Kidney (tissue), 22 donors: ENCODE data around the gene FBXO7. TPM values are rescaled to one million over a fixed set of nuclear protein-coding genes. Genes with fewer than 3 reads are reported as not detected.

Source experiments
- DNase-seq, 5 donors: peaks; one replicate each; pipeline ENCODE4 v3.0.0-alpha.2; 2013 to 2020
- FAIRE-seq: peaks from 2 replicates; lab custom pipeline; 2012; peaks lifted over from hg19 to GRCh38; lab: Jason Lieb, UNC
- H3K27ac ChIP-seq, 2 donors: one replicate each; pipeline ENCODE4 v1.7.0; 2013; ENCODE audit warnings: low read depth in 2 of 2, low read length in 2 of 2, inconsistent platforms in 1 of 2
- H3K27me3 ChIP-seq: one replicate; pipeline ENCODE4 v1.7.1; 2013; ENCODE audit warnings: low read length, inconsistent platforms; ENCODE audit not compliant: control insufficient read depth, insufficient read depth
- H3K36me3 ChIP-seq, 3 donors: one replicate each; pipeline versions ENCODE4 v1.7.0 to v1.7.1; 2013; ENCODE audit warnings: low read length in 3 of 3, control low read depth in 1 of 3, inconsistent platforms in 1 of 3; ENCODE audit not compliant: insufficient read depth in 3 of 3, control insufficient read depth in 2 of 3
- H3K4me1 ChIP-seq, 3 donors: one replicate each; pipeline versions ENCODE4 v1.7.0 to v1.7.1; 2013; ENCODE audit warnings: low read length in 3 of 3, inconsistent platforms in 1 of 3, low read depth in 1 of 3; ENCODE audit not compliant: control insufficient read depth in 2 of 3, insufficient read depth in 2 of 3
- H3K4me3 ChIP-seq, 3 donors: one replicate each; pipeline versions ENCODE4 v1.7.0 to v1.8.1; 2013; ENCODE audit warnings: low read length in 3 of 3, control low read depth in 1 of 3, inconsistent platforms in 1 of 3
- H3K9ac ChIP-seq, 3 donors: one replicate each; pipeline versions ENCODE4 v1.7.0 to v1.7.1; 2013; ENCODE audit warnings: low read length in 3 of 3, control low read depth in 1 of 3, inconsistent platforms in 1 of 3
- H3K9me3 ChIP-seq, 3 donors: one replicate each; pipeline versions ENCODE4 v1.7.0 to v1.7.1; 2013; ENCODE audit warnings: low read length in 3 of 3, control low read depth in 1 of 3, inconsistent platforms in 1 of 3; ENCODE audit not compliant: control insufficient read depth in 2 of 3, insufficient read depth in 1 of 3
- CTCF ChIP-seq: IDR thresholded peaks from 3 replicates; pipeline ENCODE4 v1.5.1; 2012; ENCODE audit warnings: mild to moderate bottlenecking, moderate library complexity, borderline replicate concordance; ENCODE audit not compliant: insufficient read depth; ENCODE audit errors: extremely low read depth
- intact Hi-C: fragments of 100-400 bp; cut with DNase I; formaldehyde crosslinking; loops from one replicate; pipeline ENCODE4 v1.11.1; 2022
- long read RNA-seq, 10 donors: library from polyadenylated mRNA in 1 of 10; unstranded in 1 of 10; transcript quantifications; one replicate each; pipeline ENCODE4 v2.0.0 and lab custom pipeline, GENCODE V29; 2021 to 2026
- polyA plus RNA-seq: library from polyadenylated mRNA; stranded (reverse); fragments of 350-450 nt; fragmentation: Illumina TruSeq; extraction: RNeasy Lipid Tissue Mini Kit (QIAGEN cat#74804); gene quantifications from one replicate; pipeline ENCODE4 v1.2.3, GENCODE V29; 2014; ENCODE audit warnings: low read depth, low replicate concordance; ENCODE audit not compliant: insufficient read depth
- total RNA-seq: library from RNA; stranded (reverse); fragmentation: NEBNext Ultra II Directional; extraction: Animal tissue kit (Norgen Biotek cat#: 25700); gene quantifications from one replicate; pipeline ENCODE4 v1.2.1, GENCODE V29; 2021
- donor health status: control.
- donor health status: control.
- donor health status: control.
- donor health status: control.
- donor health status: control.
- donor health status: DM: yes; HTN: yes; CAD: no.
- donor health status: Normal renal cell carcinoma (clear cell type).

The FBXO7 gene
- total RNA-seq = 91.0 TPM
- 131 TPM for polyA plus RNA-seq
- long read RNA-seq, donor 1, transcript FBXO7-201 (9 exons, 2,195 nt) = major isoform, 15 of 77 reads
- long read RNA-seq, donor 1, partial matches to known transcripts = 56 of 77 reads
- long read RNA-seq, donor 1, other reads (novel, unspliced or antisense) = 0 of 77 reads
- long read RNA-seq, donor 2, transcript FBXO7-201 (9 exons, 2,195 nt) = major isoform, 14 of 69 reads
- long read RNA-seq, donor 2, transcript FBXO7-204 (9 exons, 1,921 nt) = minor isoform, 6 of 69 reads
- long read RNA-seq, donor 2, partial matches to known transcripts = 41 of 69 reads
- long read RNA-seq, donor 2, other reads (novel, unspliced or antisense) = 0 of 69 reads
- long read RNA-seq, donor 3, transcript FBXO7-204 (9 exons, 1,921 nt) = minor isoform, 5 of 86 reads
- long read RNA-seq, donor 3, transcript FBXO7-201 (9 exons, 2,195 nt) = major isoform, 28 of 86 reads
- long read RNA-seq, donor 3, transcript FBXO7-202 (9 exons, 1,888 nt) = minor isoform, 6 of 86 reads
- long read RNA-seq, donor 3, partial matches to known transcripts = 42 of 86 reads
- long read RNA-seq, donor 3, other reads (novel, unspliced or antisense) = 0 of 86 reads
- long read RNA-seq, donor 4, transcript FBXO7-202 (9 exons, 1,888 nt) = minor isoform, 5 of 28 reads
- long read RNA-seq, donor 4, transcript FBXO7-201 (9 exons, 2,195 nt) = major isoform, 17 of 28 reads
- long read RNA-seq, donor 4, partial matches to known transcripts = 0 of 28 reads
- long read RNA-seq, donor 4, other reads (novel, unspliced or antisense) = 0 of 28 reads
- long read RNA-seq, donor 5, partial matches to known transcripts = 0 of 2 reads
- long read RNA-seq, donor 5, other reads (novel, unspliced or antisense) = 0 of 2 reads
- long read RNA-seq, donor 6, transcript FBXO7-201 (9 exons, 2,195 nt) = major isoform, 11 of 65 reads
- long read RNA-seq, donor 6, transcript FBXO7-202 (9 exons, 1,888 nt) = minor isoform, 8 of 65 reads
- long read RNA-seq, donor 6, partial matches to known transcripts = 40 of 65 reads
- long read RNA-seq, donor 6, other reads (novel, unspliced or antisense) = 0 of 65 reads
- long read RNA-seq, donor 7, transcript FBXO7-201 (9 exons, 2,195 nt) = major isoform, 58 of 120 reads
- long read RNA-seq, donor 7, transcript FBXO7-202 (9 exons, 1,888 nt) = minor isoform, 17 of 120 reads
- long read RNA-seq, donor 7, transcript FBXO7-204 (9 exons, 1,921 nt) = minor isoform, 23 of 120 reads
- long read RNA-seq, donor 7, partial matches to known transcripts = 10 of 120 reads
- long read RNA-seq, donor 7, other reads (novel, unspliced or antisense) = 8 of 120 reads
- long read RNA-seq, donor 8, transcript FBXO7-204 (9 exons, 1,921 nt) = minor isoform, 9 of 64 reads
- long read RNA-seq, donor 8, transcript FBXO7-201 (9 exons, 2,195 nt) = major isoform, 17 of 64 reads
- long read RNA-seq, donor 8, partial matches to known transcripts = 31 of 64 reads
- long read RNA-seq, donor 8, other reads (novel, unspliced or antisense) = 0 of 64 reads
- long read RNA-seq, donor 9, transcript FBXO7-204 (9 exons, 1,921 nt) = minor isoform, 6 of 18 reads
- long read RNA-seq, donor 9, transcript FBXO7-201 (9 exons, 2,195 nt) = major isoform, 9 of 18 reads
- long read RNA-seq, donor 9, partial matches to known transcripts = 0 of 18 reads
- long read RNA-seq, donor 9, other reads (novel, unspliced or antisense) = 0 of 18 reads
- long read RNA-seq, donor 10, transcript FBXO7-201 (9 exons, 2,195 nt) = major isoform, 14 of 76 reads
- long read RNA-seq, donor 10, partial matches to known transcripts = 53 of 76 reads
- long read RNA-seq, donor 10, other reads (novel, unspliced or antisense) = 0 of 76 reads

GRCh38 chr22:32474635-32475467, at the start of gene FBXO7:
FBXO7 (plus strand) TSS chr22:32474811; CDS start chr22:32475003, 192 bp downstream.
- peaks cover 0 to 7% (median 5%) of the 10 kb centered on the region in 3 donors for H3K4me1 ChIP-seq
- H3K4me3 ChIP-seq = peak within 1 kb of the TSS; percentile 81 to 93 (median 93)
- H3K27me3 ChIP-seq = no peaks in the 10 kb centered on the region
- peak within 1 kb of the TSS; percentile 87 to 92 (median 90) for H3K9ac ChIP-seq
- H3K9me3 ChIP-seq = no peaks in the 10 kb centered on the region
- H3K36me3 ChIP-seq = peaks cover 0 to 2% (median 0%) of the 10 kb centered on the region in 3 donors
- H3K27ac ChIP-seq = peak within 1 kb of the TSS; percentile 98
- intact Hi-C loops = no loop called here
- no peak for FAIRE-seq
- peak; percentile 18 for TF ChIP-seq CTCF
- peak; percentile 95 to 98 (median 97) for DNase-seq

- H3K27ac ChIP-seq = no peak overlapping the region
- no peaks in the 10 kb centered on the region for H3K9me3 ChIP-seq
- no peaks in the 10 kb centered on the region for H3K27me3 ChIP-seq
- H3K36me3 ChIP-seq = no peaks in the 10 kb centered on the region
- H3K9ac ChIP-seq = no peak overlapping the region
- no peak overlapping the region for H3K4me3 ChIP-seq
- DNase-seq = no peak
- TF ChIP-seq CTCF = no peak
- H3K4me1 ChIP-seq = no peaks in the 10 kb centered on the region
- FAIRE-seq = no peak
- intact Hi-C loops = no loop called here
These were observed 47.7 kb upstream of the FBXO7 start for GRCh38 chr22:32426881-32427280.
